ENCODE data around the gene KCTD10.

The KCTD10 gene

DNA sequence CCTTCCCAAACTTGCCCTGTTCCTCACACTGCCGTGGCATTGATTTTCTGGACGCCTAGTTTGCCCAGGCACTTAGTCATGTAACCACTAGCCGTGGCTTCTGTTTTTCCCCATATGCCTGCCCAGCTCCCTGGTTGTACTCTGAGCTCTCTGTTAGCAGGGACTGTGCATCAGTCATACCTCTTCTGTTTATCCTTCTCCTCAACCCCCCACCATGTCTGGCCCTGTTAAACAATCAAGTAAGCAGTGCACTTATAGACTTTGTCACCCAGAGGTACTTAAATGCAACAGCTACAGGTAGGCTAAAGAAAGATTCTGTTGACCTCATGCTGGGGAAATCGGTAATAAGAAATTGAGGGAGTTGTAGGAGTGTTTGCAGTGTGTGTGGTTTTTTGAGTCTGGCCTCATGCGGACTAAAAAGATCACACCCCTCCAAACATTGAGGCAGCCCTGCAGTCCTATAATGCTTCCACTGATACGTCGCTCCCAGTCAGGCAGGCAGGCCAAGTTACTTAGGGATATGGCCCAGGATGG, 17.3 kb upstream of the KCTD10 start:
- no peak for DNase-seq

DNA sequence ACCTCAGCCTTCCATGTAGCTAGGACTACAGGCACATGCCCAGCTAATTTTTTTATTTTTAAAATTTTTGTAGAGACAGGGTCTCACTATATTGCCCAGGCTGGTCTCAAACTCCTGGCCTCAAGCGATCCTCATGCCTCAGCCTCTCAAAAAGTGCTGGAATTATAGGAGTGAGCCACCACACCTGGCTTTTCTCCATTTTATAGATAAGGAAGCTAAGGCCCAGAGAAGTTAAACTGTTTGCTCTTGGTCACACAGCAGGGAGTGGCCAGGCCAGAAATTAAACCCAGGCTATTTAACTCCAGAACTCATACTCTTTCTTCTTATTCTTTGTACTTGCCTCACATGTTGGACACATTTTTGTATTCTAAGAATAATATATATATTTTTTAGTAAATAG, 16.8 kb upstream of the KCTD10 start:
- DNase-seq: no peak

- DNase-seq: no peak
Observed at GRCh38 chr12:109493090-109493489, 16.0 kb upstream of the KCTD10 start.

GRCh38 chr12:109492371-109492770, 15.3 kb upstream of the KCTD10 start:
- no peak for DNase-seq

DNA sequence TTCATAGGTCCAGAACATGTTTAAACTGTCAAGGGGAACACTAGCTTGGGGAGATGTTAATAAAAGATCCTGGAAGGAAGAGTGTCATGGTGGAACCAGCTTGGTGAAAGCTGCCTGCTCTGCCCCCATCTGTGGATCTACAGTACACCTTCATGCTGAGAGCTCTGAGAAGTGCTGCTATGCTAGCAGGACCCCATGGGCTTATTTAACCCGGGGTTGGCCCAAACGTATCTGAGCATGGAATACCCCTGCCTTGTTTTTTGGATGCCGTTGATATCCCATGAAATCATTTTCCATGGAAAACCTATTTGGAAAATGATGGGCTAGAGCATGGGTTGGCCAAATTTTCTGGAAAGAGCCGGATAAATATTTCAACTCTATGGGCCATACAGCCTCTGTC, 14.6 kb upstream of the KCTD10 start:
- no peak for DNase-seq

- no peak for DNase-seq
Observed at GRCh38 chr12:109489955-109490565, 13.0 kb upstream of the KCTD10 start.

DNA sequence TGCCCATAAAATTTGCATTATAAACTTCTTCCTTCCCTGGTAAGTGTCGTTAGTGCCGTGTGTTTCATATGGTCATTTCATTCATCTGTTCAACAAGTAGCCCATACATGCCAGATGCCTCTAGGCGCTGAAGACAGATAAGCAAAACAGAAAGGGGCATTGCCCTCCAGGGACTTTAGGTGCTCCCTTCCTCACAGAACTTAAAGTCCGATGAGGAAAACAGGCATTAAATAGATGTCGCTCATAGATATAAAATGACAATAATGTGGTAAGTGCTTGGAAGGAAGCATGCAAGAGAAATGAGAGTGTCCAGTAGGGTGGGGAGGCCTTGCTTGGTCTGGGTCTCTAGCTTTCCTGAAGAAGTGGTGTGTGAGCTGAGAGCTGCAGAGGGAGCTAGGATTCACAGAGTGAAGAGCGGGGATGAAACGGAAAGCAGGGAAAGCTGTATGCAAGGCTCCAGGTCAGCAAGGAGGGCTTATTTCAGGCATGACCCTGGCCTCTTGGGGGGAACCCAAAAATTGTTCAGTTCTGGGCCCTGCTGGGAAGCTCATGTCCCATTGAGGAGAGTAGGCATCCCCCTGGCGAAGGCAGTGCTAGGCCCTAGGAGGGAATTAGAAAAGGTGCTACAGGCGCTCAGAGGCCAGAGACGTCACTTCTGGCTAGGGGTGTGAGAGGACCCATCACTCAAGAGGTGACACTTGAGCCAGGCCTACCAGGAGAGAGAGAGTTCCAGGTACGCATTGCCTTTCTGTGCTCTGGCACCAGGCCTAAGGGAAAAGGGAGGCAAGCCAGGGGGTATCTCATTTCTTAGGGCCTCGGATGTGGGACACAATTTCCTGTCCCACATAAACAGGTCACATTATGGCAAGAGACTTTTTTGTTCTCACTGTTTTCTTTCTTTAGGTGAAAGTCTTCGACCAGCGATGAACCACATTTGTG, 12.2 kb upstream of the KCTD10 start:
- DNase-seq: no peak

- no peak for DNase-seq
Observed at GRCh38 chr12:109488051-109488665, 11.1 kb upstream of the KCTD10 start.

- DNase-seq: no peak
Observed at GRCh38 chr12:109487181-109488050, 10.3 kb upstream of the KCTD10 start.

DNA sequence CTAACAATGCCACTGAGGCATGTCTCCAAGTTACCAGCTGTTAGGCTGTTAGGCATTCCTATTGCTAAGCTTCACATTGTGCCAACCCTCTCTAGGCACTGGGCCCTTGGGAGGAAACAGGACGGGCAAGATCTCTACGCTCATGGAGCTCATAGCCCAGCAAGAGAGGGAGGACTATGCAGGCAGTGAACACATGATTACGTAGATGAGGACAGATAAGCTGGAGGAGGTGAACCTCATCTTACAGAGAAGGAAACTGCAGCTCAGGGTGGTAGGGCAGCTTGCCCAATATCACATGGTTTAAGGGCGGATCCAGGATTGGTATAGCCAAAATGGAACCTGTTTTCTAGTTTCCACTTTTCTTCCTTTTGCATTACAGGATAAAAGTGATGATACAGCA, 8.1 kb upstream of the KCTD10 start:
- DNase-seq: no peak

DNA sequence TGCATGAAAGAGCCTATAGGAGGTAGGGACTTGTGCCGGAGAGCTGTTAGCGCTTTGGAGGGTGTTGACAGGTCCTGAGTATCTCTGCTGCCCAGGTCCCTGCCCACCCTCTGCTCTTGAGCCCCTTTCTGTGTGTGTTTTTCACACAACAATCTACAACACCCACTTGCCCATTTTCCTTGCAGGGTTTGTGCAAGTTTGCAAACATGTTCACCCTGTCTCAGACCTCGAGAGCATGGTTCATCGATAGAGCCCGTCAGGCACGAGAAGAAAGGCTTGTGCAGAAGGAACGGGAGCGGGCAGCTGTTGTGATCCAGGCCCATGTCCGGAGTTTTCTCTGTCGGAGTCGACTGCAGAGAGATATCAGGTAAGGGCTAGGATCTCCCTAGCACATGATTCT, 6.2 kb upstream of the KCTD10 start:
- no peak for DNase-seq

DNA sequence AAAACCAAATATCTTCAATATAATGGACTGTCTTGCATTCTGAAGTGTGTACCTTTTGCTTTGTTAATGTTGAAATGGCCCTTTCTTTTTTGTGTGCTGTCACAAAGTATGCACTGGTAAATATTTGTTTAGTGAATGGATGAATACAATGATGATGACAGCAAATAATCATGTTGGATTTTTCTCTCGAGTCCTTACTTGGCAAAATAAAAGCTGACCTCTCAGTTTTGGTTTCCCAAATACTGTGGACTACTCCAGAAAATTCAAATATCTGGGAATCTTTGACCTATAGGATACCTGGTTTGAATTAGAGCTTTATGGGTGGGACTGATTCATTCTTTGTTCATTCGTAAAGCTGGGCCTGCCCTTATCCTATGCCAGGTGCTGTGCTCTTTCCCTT, 5.8 kb upstream of the KCTD10 start:
- DNase-seq: no peak

- DNase-seq: no peak
Observed at GRCh38 chr12:109482491-109482890, 5.4 kb upstream of the KCTD10 start.

GRCh38 chr12:109481863-109482262, 4.8 kb upstream of the KCTD10 start:
- DNase-seq: no peak

DNA sequence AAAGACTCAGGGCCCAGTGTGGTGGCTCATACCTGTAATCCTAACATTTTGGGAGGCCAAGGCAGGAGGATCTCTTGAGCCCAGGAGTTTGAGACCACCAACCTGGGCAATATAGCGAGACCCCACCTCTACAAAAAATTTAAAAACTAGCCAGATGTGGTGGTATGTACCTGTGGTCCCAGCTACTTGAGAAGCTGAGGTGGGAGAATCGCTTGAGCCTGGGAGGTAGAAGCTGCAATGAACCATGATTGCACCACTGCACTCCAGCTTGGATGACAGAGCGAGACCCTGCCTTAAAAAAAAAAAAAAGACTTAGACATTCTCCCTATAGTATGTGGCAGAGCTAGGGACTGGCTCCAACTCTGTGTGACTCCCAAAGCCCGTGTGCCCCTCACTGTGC, 3.3 kb upstream of the KCTD10 start:
- no peak for DNase-seq

- DNase-seq: no peak
Observed at GRCh38 chr12:109479761-109480160, 2.7 kb upstream of the KCTD10 start.

- DNase-seq: no peak
Observed at GRCh38 chr12:109477963-109478315, 839 bp upstream of the KCTD10 start.

- DNase-seq: no peak
Observed at GRCh38 chr12:109476807-109477184, 304 bp downstream of the KCTD10 start.

DNA sequence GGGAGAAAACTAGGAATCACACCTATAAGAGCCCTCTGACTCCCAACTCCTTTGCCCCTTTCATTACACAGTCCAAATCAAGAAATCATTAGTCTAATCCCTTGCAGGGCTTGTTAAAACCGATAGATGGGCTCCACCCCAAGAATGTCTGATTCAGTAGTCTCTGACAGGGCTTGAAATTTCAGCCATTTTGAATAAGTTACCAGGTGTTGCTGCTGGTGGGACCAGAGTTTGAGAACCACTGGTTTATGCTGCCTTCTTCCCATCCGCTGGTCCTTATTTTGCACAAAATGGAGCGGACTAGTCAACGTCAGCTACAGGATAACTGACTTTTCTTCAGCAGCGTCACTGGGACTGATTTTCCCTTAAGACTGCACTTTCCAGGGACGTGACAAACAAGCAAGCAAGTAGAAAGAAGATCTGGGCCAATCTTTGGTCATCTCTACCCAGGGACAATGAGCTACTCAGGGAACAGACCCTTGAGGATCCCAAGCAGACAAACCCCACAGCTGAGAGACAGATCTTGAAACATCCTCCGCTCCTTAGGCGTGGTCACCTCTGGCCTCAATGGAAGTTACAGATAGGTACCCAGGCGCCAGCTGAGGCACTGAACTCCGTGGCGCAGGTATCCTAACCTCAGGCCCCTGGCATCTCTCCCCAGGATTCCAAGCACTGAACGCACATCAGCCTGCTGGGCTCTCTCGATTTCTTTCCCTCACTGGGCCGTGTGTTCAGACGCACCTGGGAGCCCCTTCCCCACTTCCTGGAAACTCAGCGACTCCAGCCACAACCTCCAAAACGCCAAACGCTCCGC, 900 bp downstream of the KCTD10 start:
- no peak for DNase-seq

DNA sequence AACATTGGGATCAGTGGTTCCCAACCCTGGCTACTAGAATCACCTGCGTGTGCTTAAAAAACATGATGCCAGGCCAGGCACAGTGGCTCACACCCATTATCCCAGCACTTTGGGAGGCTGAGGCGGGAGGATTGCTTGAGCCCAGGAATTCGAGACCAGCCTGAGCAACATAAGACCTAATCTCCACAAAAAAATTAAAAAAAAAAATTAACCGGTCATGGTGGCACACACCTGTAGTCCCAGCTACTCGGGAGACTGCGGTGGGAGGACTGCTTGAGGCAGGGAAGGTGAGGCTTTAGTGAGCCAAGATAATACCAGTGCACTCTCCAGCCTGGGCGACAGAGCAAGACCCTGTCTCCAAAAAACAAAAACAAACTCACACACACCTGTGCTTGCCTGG, 2.0 kb downstream of the KCTD10 start:
- DNase-seq: no peak

DNA sequence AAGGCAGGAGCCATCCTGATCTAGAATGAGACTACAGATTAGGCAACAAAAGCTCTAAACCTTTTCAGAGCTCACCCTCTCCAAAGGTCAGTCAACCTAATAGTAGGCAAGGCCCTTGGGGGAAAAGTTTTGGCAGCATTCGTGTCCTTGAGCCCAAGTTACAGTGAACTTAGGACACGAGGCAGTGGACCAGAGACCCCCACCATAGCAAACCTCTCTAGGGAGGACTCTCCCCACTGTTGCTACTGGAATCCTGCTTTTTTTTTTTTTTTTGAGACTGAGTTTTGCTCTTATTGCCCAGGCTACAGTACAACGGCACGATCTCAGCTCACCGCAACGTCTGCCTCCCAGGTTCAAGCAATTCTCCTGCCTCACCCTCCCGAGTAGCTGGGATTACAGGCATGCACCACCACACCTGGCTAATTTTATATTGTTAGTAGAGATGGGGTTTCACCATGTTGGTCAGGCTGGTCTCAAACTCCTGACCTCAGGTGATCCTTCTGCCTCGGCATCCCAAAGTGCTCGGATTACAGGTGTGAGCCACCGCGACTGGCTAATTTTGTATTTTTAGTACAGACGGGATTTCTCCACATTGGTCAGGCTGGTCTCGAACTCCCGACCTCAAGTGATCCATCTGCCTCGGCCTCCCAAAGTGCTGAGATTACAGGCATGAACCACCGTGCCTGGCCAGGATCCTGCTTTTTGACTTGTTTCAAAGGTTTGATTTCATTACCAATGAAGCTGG, 3.4 kb downstream of the KCTD10 start:
- DNase-seq: peak; percentile 76

Data from DMS79 (cell line).